H1 (cell line): ENCODE data around the gene CLIP3. TPM values are rescaled to one million over a fixed set of nuclear protein-coding genes. Genes with fewer than 3 reads are reported as not detected.

Experiments used
- CTCF ChIA-PET: fragments of 300-600 bp; sonication (Branson Sonifier 250); formaldehyde crosslinking; loops from one replicate; lab custom pipeline; 2021; ENCODE audit not compliant: partially characterized antibody; lab: Charles Lee
- POLR2A ChIA-PET: fragments of 300-600 bp; sonication (Branson Sonifier 250); formaldehyde crosslinking; loops from one replicate; lab custom pipeline; 2021; ENCODE audit warnings: inconsistent platforms; ENCODE audit not compliant: partially characterized antibody; lab: Charles Lee
- DNase-seq, 2 experiments: peaks; one replicate each; pipeline versions ENCODE4 v3.0.0 to v3.0.0-alpha.2; 2010 to 2022; ENCODE audit warnings: low spot score in 2 of 2, low read depth in 1 of 2, mixed read lengths in 1 of 2
- FAIRE-seq: peaks from 2 replicates; lab custom pipeline; 2011; peaks lifted over from hg19 to GRCh38; lab: Jason Lieb, UNC
- H2AFZ ChIP-seq: 2 replicates; pipeline ENCODE4 v1.8.1; 2012; ENCODE audit warnings: low read length, inconsistent platforms
- H2AK5ac ChIP-seq: 2 replicates; pipeline ENCODE4 v1.6.1; 2013; ENCODE audit warnings: low read depth, low read length
- H2BK120ac ChIP-seq: replicated peaks from 2 replicates; pipeline ENCODE3; 2013; ENCODE audit warnings: low read depth, low read length, inconsistent platforms
- H2BK12ac ChIP-seq: 2 replicates; pipeline ENCODE4 v1.6.1; 2013; ENCODE audit warnings: low read depth, low read length
- H2BK15ac ChIP-seq: 2 replicates; pipeline ENCODE4 v1.6.1; 2013; ENCODE audit warnings: low read length
- H2BK20ac ChIP-seq: 2 replicates; pipeline ENCODE4 v1.6.1; 2013; ENCODE audit warnings: low read length
- H2BK5ac ChIP-seq: 2 replicates; pipeline ENCODE4 v1.6.1; 2013; ENCODE audit warnings: low read depth, low read length
- H3K14ac ChIP-seq: 2 replicates; pipeline ENCODE4 v1.6.1; 2013; ENCODE audit warnings: inconsistent platforms; ENCODE audit not compliant: insufficient read length
- H3K18ac ChIP-seq: 2 replicates; pipeline ENCODE4 v1.6.1; 2013; ENCODE audit warnings: low read length; ENCODE audit errors: extremely low read depth
- H3K23ac ChIP-seq: 2 replicates; pipeline ENCODE4 v1.6.1; 2013; ENCODE audit warnings: inconsistent platforms; ENCODE audit not compliant: insufficient read length
- H3K23me2 ChIP-seq: 2 replicates; pipeline ENCODE4 v1.6.1; 2013; ENCODE audit warnings: low read depth, low read length
- H3K27ac ChIP-seq: 2 replicates; pipeline ENCODE4 v1.6.1; 2011; ENCODE audit warnings: low read depth, low read length, inconsistent platforms
- H3K27me3 ChIP-seq, 4 experiments: replicated peaks in 1 of 4; 1 replicate in 1 of 4; 2 replicates in 3 of 4; pipeline versions ENCODE4 v1.6.1 to v1.8.1; 2011 to 2013; ENCODE audit warnings: low read length in 3 of 4, mild to moderate bottlenecking in 3 of 4, inconsistent platforms in 2 of 4, mixed read lengths in 2 of 4, moderate library complexity in 1 of 4; ENCODE audit not compliant: control insufficient read depth in 3 of 4, insufficient read depth in 3 of 4; ENCODE audit errors: extremely low read depth in 1 of 4
- H3K36me3 ChIP-seq, 4 experiments: 2 replicates each; pipeline versions ENCODE4 v1.6.1 to v1.8.1; 2011 to 2013; ENCODE audit warnings: mild to moderate bottlenecking in 4 of 4, low read length in 3 of 4, moderate library complexity in 2 of 4, control low read depth in 1 of 4, inconsistent platforms in 1 of 4; ENCODE audit not compliant: insufficient read depth in 4 of 4, control insufficient read depth in 2 of 4
- H3K4ac ChIP-seq: replicated peaks from 2 replicates; pipeline ENCODE3; 2013; ENCODE audit warnings: low read length, low read depth, mixed read lengths, inconsistent platforms; ENCODE audit not compliant: insufficient read length
- H3K4me1 ChIP-seq, 4 experiments: replicated peaks in 1 of 4; 1 replicate in 1 of 4; 2 replicates in 3 of 4; pipeline versions ENCODE4 v1.6.1 to v1.8.1; 2011 to 2013; ENCODE audit warnings: low read length in 3 of 4, inconsistent platforms in 2 of 4, mixed read lengths in 1 of 4; ENCODE audit not compliant: insufficient read depth in 4 of 4, control insufficient read depth in 3 of 4
- H3K4me2 ChIP-seq, 2 experiments: 2 replicates each; pipeline versions ENCODE4 v1.6.1 to v1.8.1; 2011 to 2013; ENCODE audit warnings: low read depth in 2 of 2, low read length in 2 of 2, control low read depth in 1 of 2, inconsistent platforms in 1 of 2, mild to moderate bottlenecking in 1 of 2; ENCODE audit not compliant: insufficient read depth in 1 of 2
- H3K4me3 ChIP-seq, 4 experiments: fragments of 200-600, 300-600 bp in 1 of 4; sonication (generic), shearing (Covaris generic), sonication (Bioruptor Twin) in 1 of 4; 2 replicates each; pipeline versions ENCODE4 v1.5.1 to v1.8.1; 2011 to 2016; ENCODE audit warnings: low read length in 4 of 4, low read depth in 3 of 4, control low read depth in 2 of 4, inconsistent platforms in 2 of 4, mild to moderate bottlenecking in 2 of 4, mixed read lengths in 1 of 4, moderate library complexity in 1 of 4; ENCODE audit not compliant: insufficient read depth in 2 of 4; ENCODE audit errors: extremely low read depth in 1 of 4
- H3K56ac ChIP-seq: replicated peaks from 2 replicates; pipeline ENCODE3; 2013; ENCODE audit warnings: low read depth, mild to moderate bottlenecking, mixed read lengths, low read length, inconsistent platforms; ENCODE audit not compliant: insufficient read length
- H3K79me1 ChIP-seq: 2 replicates; pipeline ENCODE4 v1.6.1; 2013; ENCODE audit warnings: low read depth, low read length, control low read depth
- H3K79me2 ChIP-seq, 2 experiments: 2 replicates each; pipeline versions ENCODE4 v1.6.1 to v1.8.1; 2012 to 2013; ENCODE audit warnings: low read length in 2 of 2, mild to moderate bottlenecking in 2 of 2, inconsistent platforms in 1 of 2; ENCODE audit not compliant: insufficient read depth in 2 of 2, control insufficient read depth in 1 of 2
- H3K9ac ChIP-seq, 4 experiments: replicated peaks in 1 of 4; 1 replicate in 1 of 4; 2 replicates in 3 of 4; pipeline versions ENCODE4 v1.6.1 to v1.8.1; 2011 to 2013; ENCODE audit warnings: low read depth in 3 of 4, low read length in 3 of 4, control low read depth in 2 of 4, mild to moderate bottlenecking in 2 of 4, moderate library complexity in 2 of 4, inconsistent platforms in 1 of 4; ENCODE audit errors: extremely low read depth in 1 of 4
- H3K9me3 ChIP-seq, 2 experiments: 2 replicates each; pipeline versions ENCODE4 v1.6.1 to v1.8.1; 2012 to 2013; ENCODE audit warnings: mild to moderate bottlenecking in 2 of 2, moderate library complexity in 2 of 2, control low read depth in 1 of 2, inconsistent platforms in 1 of 2, low read depth in 1 of 2, low read length in 1 of 2, mixed read lengths in 1 of 2; ENCODE audit not compliant: insufficient read depth in 2 of 2
- H4K20me1 ChIP-seq, 2 experiments: replicated peaks in 1 of 2; 2 replicates each; pipeline versions ENCODE3 to v1.8.1; 2011 to 2013; ENCODE audit warnings: inconsistent platforms in 2 of 2, low read length in 2 of 2, mild to moderate bottlenecking in 1 of 2; ENCODE audit not compliant: insufficient read depth in 2 of 2, control insufficient read depth in 1 of 2
- H4K5ac ChIP-seq: 2 replicates; pipeline ENCODE4 v1.6.1; 2013; ENCODE audit warnings: low read length, low read depth, mixed read lengths, inconsistent platforms; ENCODE audit not compliant: insufficient read length
- H4K8ac ChIP-seq: 2 replicates; pipeline ENCODE4 v1.8.0; 2013; ENCODE audit warnings: mild to moderate bottlenecking, moderate library complexity, low read length, inconsistent platforms; ENCODE audit not compliant: insufficient read depth; ENCODE audit errors: extremely low read depth
- H4K91ac ChIP-seq: replicated peaks from 2 replicates; pipeline ENCODE3; 2013; ENCODE audit warnings: low read length, mixed read lengths, inconsistent platforms; ENCODE audit not compliant: insufficient read length
- CEBPB ChIP-seq: IDR thresholded peaks from 2 replicates; pipeline ENCODE4 v1.6.1; 2012; ENCODE audit warnings: low read depth, low read length
- SAP30 ChIP-seq: fragments of 300-600 bp; sonication (generic); IDR thresholded peaks from 2 replicates; pipeline ENCODE4 v1.7.1; 2012; ENCODE audit warnings: low read length, moderate library complexity, mild to moderate bottlenecking, inconsistent platforms; ENCODE audit not compliant: insufficient read depth, insufficient replicate concordance
- WGBS, 2 experiments: shearing (Covaris generic) in 1 of 2; methylation state at CpG; one replicate each; pipeline versions ENCODE4 v1.1.6 to v1.1.7; 2013 to 2015; ENCODE audit warnings: low lambda C conversion rate in 2 of 2, mixed read lengths in 2 of 2, inconsistent platforms in 1 of 2, low coverage in 1 of 2, missing lambda C conversion rate in 1 of 2; ENCODE audit not compliant: insufficient replicate concordance in 2 of 2, insufficient coverage in 1 of 2, insufficient read length in 1 of 2; ENCODE audit errors: extremely low coverage in 1 of 2, missing lambda C conversion rate in 1 of 2; 5-methylcytosine and 5-hydroxymethylcytosine counted together
- polyA plus RNA-seq, 7 experiments: library from polyadenylated mRNA; depleted of rRNA in 3 of 7; stranded (reverse) in 5 of 7; unstranded in 2 of 7; fragments of >200 nt in 5 of 7; fragments of 200-250 nt in 2 of 7; gene quantifications; 1 replicate in 5 of 7; 2 replicates in 1 of 7; 4 replicates in 1 of 7; pipeline versions ENCODE4 v1.2.1 to v1.2.3, GENCODE V29; 2011 to 2013; ENCODE audit warnings: missing spikeins in 2 of 7, mixed read lengths in 2 of 7
- total RNA-seq: library from RNA; stranded (reverse); fragmentation: NEBNext Ultra II Directional; extraction: Animal tissue kit (Norgen Biotek cat#: 25700); gene quantifications from 2 replicates; pipeline ENCODE4 v1.2.1, GENCODE V29; 2021
- TF ChIP-seq, protein P1 (sequence below): IDR thresholded peaks from 2 replicates; pipeline ENCODE4 v1.6.1; 2011; ENCODE audit warnings: low read length, improper control_type of control experiment
- TF ChIP-seq, protein P2 (sequence below), 3 experiments: IDR thresholded peaks; 1 replicate in 2 of 3; 2 replicates in 1 of 3; pipeline versions ENCODE4 v1.5.1 to v1.6.1; 2011; ENCODE audit warnings: low read length in 3 of 3, mild to moderate bottlenecking in 3 of 3, inconsistent platforms in 2 of 3, low read depth in 1 of 3, moderate library complexity in 1 of 3; ENCODE audit not compliant: insufficient read depth in 1 of 3; ENCODE audit errors: control extremely low read depth in 1 of 3
- TF ChIP-seq, protein P3 (sequence below): IDR thresholded peaks from 2 replicates; pipeline ENCODE4 v1.6.1; 2012; ENCODE audit warnings: low read length, inconsistent platforms

CLIP3 gene
- total and polyA plus RNA-seq, 2 of the 8 experiments (the other 6 are each of a cell fraction or from before 2014, with no cell fraction given): 5.9 to 21.7 TPM

DNA sequence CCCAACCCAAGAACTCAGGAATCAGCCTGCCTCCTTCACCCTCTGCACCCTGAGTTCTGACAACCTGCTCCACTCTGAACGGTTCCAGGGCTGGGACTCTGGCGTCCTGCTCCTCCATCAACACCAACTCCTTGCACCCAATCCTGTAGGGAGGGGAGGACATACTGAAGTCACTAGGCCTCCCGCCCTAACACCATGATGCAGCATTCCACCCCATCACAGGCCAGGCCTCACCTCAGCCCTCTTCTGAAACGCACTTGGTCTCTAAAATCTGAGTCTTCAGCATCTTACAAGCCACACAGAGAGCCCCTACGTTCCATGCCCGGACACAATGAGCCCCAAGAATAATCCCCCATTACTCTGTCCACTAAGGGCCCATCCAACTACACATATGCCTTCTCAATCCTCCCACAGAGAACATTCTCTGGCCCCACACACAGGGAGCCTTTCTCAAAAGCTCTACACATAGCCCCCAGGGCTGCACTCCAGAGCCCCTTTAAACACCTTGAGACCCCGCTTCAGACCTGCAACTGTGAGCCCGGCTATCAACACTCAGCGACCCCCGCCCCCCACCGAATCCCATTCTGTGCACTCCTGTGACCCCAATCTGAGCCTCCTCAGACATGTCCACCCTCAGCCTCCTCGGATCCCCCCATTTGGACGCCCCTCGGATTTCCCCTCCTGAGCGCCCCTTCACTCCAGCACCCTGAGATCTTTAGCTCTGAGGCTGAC is 19.2 kb downstream of the CLIP3 start:
- peak overlapping the region; percentile 52; the same call in 1 of the 2 replicates for H2BK5ac ChIP-seq
- FAIRE-seq (no peak), DNase-seq (no peak)
- ChIA-PET POLR2A (interaction anchor here (0.8 to 1.7 kb wide), 9 partner anchors 10 to 268 kb away, joined by 3 to 7 read pairs (median 4); partner anchors contain the start of genes PSENEN, THAP8, U2AF1L4 and WDR62), CTCF (interaction anchor here (0.6 to 1.0 kb wide), 5 partner anchors 8 to 64 kb away, joined by 3 to 6 read pairs (median 3); no protein-coding TSS in a partner anchor)
- H3K18ac ChIP-seq: peak overlapping the region; percentile 78
- no peak overlapping the region for H3K4ac ChIP-seq
- H3K36me3 ChIP-seq: peaks cover 0 to 10% (median 0%) of the 10 kb centered on the region in 4 experiments; a peak in 4 of 8 replicates
- H3K9me3 ChIP-seq: no peaks in the 10 kb centered on the region
- no peaks in the 10 kb centered on the region for H3K79me1 ChIP-seq
- peaks cover 14% of the 10 kb centered on the region for H3K23me2 ChIP-seq
- H3K14ac ChIP-seq: no peak overlapping the region
- no peaks in the 10 kb centered on the region for H3K27me3 ChIP-seq
- peak overlapping the region; percentile 28; the same call in 1 of the 2 replicates for H2AFZ ChIP-seq
- H3K4me2 ChIP-seq: peak overlapping the region; percentile 68 to 73
- H2BK15ac ChIP-seq: peak overlapping the region; percentile 49; the same call in 1 of the 2 replicates
- peak overlapping the region; percentile 85 for H3K56ac ChIP-seq
- H2AK5ac ChIP-seq: 0 out of 2 replicates have a peak overlapping the region, but pooled peaks have one; percentile 88
- no peak overlapping the region for H4K5ac ChIP-seq
- peak overlapping the region; percentile 9 to 80 (median 46) for H3K9ac ChIP-seq
- H4K8ac ChIP-seq: no peak overlapping the region
- peak overlapping the region; percentile 60; the same call in 1 of the 2 replicates for H2BK12ac ChIP-seq
- WGBS, 2 experiments: 41% methylated on average over 12 of the region's 15 CpGs; no CpG with 5 or more reads in 1 of the 2 experiments
- H3K4me1 ChIP-seq: peaks cover 0 to 10% (median 5%) of the 10 kb centered on the region in 4 experiments; a peak in 5 of 7 replicates
- H3K4me3 ChIP-seq: peak overlapping the region; percentile 70 to 94 (median 88)
- peaks cover 0 to 2% of the 10 kb centered on the region in 2 experiments for H4K20me1 ChIP-seq
- H3K27ac ChIP-seq: no peak overlapping the region
- no peak overlapping the region for H2BK20ac ChIP-seq
- no peak overlapping the region for H2BK120ac ChIP-seq
- no peak overlapping the region for H3K23ac ChIP-seq
- H3K79me2 ChIP-seq: peaks cover 0 to 7% of the 10 kb centered on the region in 2 experiments; a peak in 1 of 4 replicates
- peak overlapping the region; percentile 5 for H4K91ac ChIP-seq
- TF ChIP-seq, protein P1, sequence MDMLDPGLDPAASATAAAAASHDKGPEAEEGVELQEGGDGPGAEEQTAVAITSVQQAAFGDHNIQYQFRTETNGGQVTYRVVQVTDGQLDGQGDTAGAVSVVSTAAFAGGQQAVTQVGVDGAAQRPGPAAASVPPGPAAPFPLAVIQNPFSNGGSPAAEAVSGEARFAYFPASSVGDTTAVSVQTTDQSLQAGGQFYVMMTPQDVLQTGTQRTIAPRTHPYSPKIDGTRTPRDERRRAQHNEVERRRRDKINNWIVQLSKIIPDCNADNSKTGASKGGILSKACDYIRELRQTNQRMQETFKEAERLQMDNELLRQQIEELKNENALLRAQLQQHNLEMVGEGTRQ: no peak
- TF ChIP-seq SAP30: no peak
- TF ChIP-seq, protein P2, sequence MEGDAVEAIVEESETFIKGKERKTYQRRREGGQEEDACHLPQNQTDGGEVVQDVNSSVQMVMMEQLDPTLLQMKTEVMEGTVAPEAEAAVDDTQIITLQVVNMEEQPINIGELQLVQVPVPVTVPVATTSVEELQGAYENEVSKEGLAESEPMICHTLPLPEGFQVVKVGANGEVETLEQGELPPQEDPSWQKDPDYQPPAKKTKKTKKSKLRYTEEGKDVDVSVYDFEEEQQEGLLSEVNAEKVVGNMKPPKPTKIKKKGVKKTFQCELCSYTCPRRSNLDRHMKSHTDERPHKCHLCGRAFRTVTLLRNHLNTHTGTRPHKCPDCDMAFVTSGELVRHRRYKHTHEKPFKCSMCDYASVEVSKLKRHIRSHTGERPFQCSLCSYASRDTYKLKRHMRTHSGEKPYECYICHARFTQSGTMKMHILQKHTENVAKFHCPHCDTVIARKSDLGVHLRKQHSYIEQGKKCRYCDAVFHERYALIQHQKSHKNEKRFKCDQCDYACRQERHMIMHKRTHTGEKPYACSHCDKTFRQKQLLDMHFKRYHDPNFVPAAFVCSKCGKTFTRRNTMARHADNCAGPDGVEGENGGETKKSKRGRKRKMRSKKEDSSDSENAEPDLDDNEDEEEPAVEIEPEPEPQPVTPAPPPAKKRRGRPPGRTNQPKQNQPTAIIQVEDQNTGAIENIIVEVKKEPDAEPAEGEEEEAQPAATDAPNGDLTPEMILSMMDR (IDR thresholded peaks at IDR 0.05; ENCODE audit: control extremely low read depth in 1 of 3, insufficient read depth in 1 of 3, low read depth in 1 of 3, low read length in 3 of 3): no peak
- no peak for TF ChIP-seq CEBPB
- TF ChIP-seq, protein P3, sequence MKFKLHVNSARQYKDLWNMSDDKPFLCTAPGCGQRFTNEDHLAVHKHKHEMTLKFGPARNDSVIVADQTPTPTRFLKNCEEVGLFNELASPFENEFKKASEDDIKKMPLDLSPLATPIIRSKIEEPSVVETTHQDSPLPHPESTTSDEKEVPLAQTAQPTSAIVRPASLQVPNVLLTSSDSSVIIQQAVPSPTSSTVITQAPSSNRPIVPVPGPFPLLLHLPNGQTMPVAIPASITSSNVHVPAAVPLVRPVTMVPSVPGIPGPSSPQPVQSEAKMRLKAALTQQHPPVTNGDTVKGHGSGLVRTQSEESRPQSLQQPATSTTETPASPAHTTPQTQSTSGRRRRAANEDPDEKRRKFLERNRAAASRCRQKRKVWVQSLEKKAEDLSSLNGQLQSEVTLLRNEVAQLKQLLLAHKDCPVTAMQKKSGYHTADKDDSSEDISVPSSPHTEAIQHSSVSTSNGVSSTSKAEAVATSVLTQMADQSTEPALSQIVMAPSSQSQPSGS: no peak
